Left ventricle myocardium inferior (tissue), 1 donor: ENCODE measurements around the gene GYS2. TPM values are rescaled to one million over a fixed set of nuclear protein-coding genes. Genes with fewer than 3 reads are reported as not detected.
"Not testable (repeated sequence)": the region's sequence is repeated elsewhere in the genome, so short reads cannot be mapped to it uniquely, and the experiment has no call there.

ENCODE experiments used
- DNase-seq: peaks from one replicate; pipeline ENCODE4 v3.0.0-alpha.2; 2020
- H3K27ac ChIP-seq: fragments of 200-600 bp; replicated peaks from 2 replicates; pipeline ENCODE4 v1.8.0; 2021
- H3K27me3 ChIP-seq: fragments of 200-600 bp; 2 replicates; pipeline ENCODE4 v1.8.0; 2021; ENCODE audit warnings: low read depth
- H3K36me3 ChIP-seq: fragments of 200-600 bp; 2 replicates; pipeline ENCODE4 v1.8.0; 2021
- H3K4me1 ChIP-seq: fragments of 200-600 bp; 2 replicates; pipeline ENCODE4 v1.8.0; 2021
- H3K4me3 ChIP-seq: fragments of 200-600 bp; 2 replicates; pipeline ENCODE4 v1.8.0; 2021; ENCODE audit warnings: mild to moderate bottlenecking, moderate library complexity
- H3K9me3 ChIP-seq: fragments of 200-600 bp; replicated peaks from 2 replicates; pipeline ENCODE4 v1.8.0; 2021
- CTCF ChIP-seq: fragments of 200-600 bp; IDR thresholded peaks from 2 replicates; pipeline ENCODE4 v1.8.0; 2021; ENCODE audit warnings: antibody characterized with exemption, mild to moderate bottlenecking, borderline replicate concordance
- intact Hi-C: fragments of 100-400 bp; cut with micrococcal nuclease; formaldehyde crosslinking; loops from one replicate; pipeline ENCODE4 v1.11.0; 2022
- total RNA-seq: library from RNA; stranded (reverse); fragmentation: NEBNext Ultra II Directional; extraction: Animal tissue kit (Norgen Biotek cat#: 25700); gene quantifications from one replicate; pipeline ENCODE4 v1.2.1, GENCODE V29; 2021
- donor health status: DM: no; HTN: yes; CAD: no; lungs with severe emphysema.

GYS2 gene
- total RNA-seq, 1 donor from 2014 or later = not detected

- H3K36me3 ChIP-seq = no peaks in the 10 kb centered on the region
- TF ChIP-seq CTCF = no peak
- no peak overlapping the region for H3K4me3 ChIP-seq
- no peaks in the 10 kb centered on the region for H3K4me1 ChIP-seq
- no peak overlapping the region for H3K27ac ChIP-seq
- no peak for DNase-seq
- H3K9me3 ChIP-seq = peaks cover 4% of the 10 kb centered on the region
- intact Hi-C loops = loop anchor here (5.0 kb wide), 1 partner anchor 82 kb away; no protein-coding TSS in a partner anchor
- no peaks in the 10 kb centered on the region for H3K27me3 ChIP-seq
Measured at GRCh38 chr12:21600196-21600595, 4.5 kb downstream of the GYS2 start.

GRCh38 chr12:21599143-21599999, 5.3 kb downstream of the GYS2 start:
- no peak for TF ChIP-seq CTCF
- H3K9me3 ChIP-seq = peaks cover 10% of the 10 kb centered on the region
- H3K36me3 ChIP-seq = peaks cover 3% of the 10 kb centered on the region
- no peaks in the 10 kb centered on the region for H3K4me1 ChIP-seq
- intact Hi-C loops = no loop called here
- DNase-seq = no peak
- H3K4me3 ChIP-seq = no peak overlapping the region
- H3K27me3 ChIP-seq = no peaks in the 10 kb centered on the region
- H3K27ac ChIP-seq = no peak overlapping the region

- TF ChIP-seq CTCF = no peak
- no peak for DNase-seq
- intact Hi-C loops = no loop called here
- no peak overlapping the region for H3K4me3 ChIP-seq
- H3K27ac ChIP-seq = no peak overlapping the region
- H3K4me1 ChIP-seq = no peaks in the 10 kb centered on the region
- H3K9me3 ChIP-seq = peaks cover 14% of the 10 kb centered on the region
- peaks cover 3% of the 10 kb centered on the region for H3K36me3 ChIP-seq
- H3K27me3 ChIP-seq = no peaks in the 10 kb centered on the region
Measured at GRCh38 chr12:21598651-21599050, 6.0 kb downstream of the GYS2 start.

GRCh38 chr12:21595356-21595755, 9.3 kb downstream of the GYS2 start:
- H3K27ac ChIP-seq, H3K27me3 ChIP-seq, H3K4me1 ChIP-seq, H3K4me3 ChIP-seq, DNase-seq, H3K36me3 ChIP-seq, intact Hi-C loops: not testable (repeated sequence)
- H3K9me3 ChIP-seq = peaks cover 40% of the 10 kb centered on the region

- Histone ChIP-seq H3K4me3 (no peak overlapping the region), H3K27ac (no peak overlapping the region), H3K4me1 (no peaks in the 10 kb centered on the region), H3K27me3 (no peaks in the 10 kb centered on the region), H3K9me3 (peaks cover 5% of the 10 kb centered on the region), H3K36me3 (no peaks in the 10 kb centered on the region)
- intact Hi-C loops = no loop called here
- no peak for DNase-seq
- TF ChIP-seq CTCF = no peak
Measured at GRCh38 chr12:21585485-21585884, 19.2 kb downstream of the GYS2 start.

- intact Hi-C loops = not testable (repeated sequence)
Measured at GRCh38 chr12:21584403-21585182, 20.1 kb downstream of the GYS2 start.

More at GRCh38 chr12:21584403-21585182, 20.1 kb downstream of the GYS2 start:
- not testable (repeated sequence) for H3K27me3 ChIP-seq, H3K9me3 ChIP-seq, H3K4me3 ChIP-seq, H3K27ac ChIP-seq, DNase-seq, H3K36me3 ChIP-seq, H3K4me1 ChIP-seq
